WERI-Rb-1 (cell line): ENCODE measurements around the gene ITGAD.

Experiments used
- DNase-seq: peaks from one replicate; pipeline ENCODE4 v3.0.0-alpha.2; 2020
- H3K27ac ChIP-seq: fragments of 250-450 bp; sonication (Bioruptor Pico); 2 replicates; pipeline ENCODE4 v1.5.1; 2020; ENCODE audit warnings: mild to moderate bottlenecking, moderate library complexity
- H3K27me3 ChIP-seq: fragments of 250-450 bp; sonication (Bioruptor Pico); 2 replicates; pipeline ENCODE4 v1.5.1; 2021; ENCODE audit warnings: mild to moderate bottlenecking, low read depth, moderate library complexity; ENCODE audit not compliant: insufficient read depth, severe bottlenecking
- H3K36me3 ChIP-seq: fragments of 250-450 bp; sonication (Bioruptor Pico); 2 replicates; pipeline ENCODE4 v1.5.1; 2020; ENCODE audit warnings: mild to moderate bottlenecking, moderate library complexity
- H3K4me3 ChIP-seq: 2 replicates; pipeline ENCODE4 v1.5.1; 2011; ENCODE audit warnings: low read depth, mild to moderate bottlenecking, control low read depth, low read length
- H3K9me3 ChIP-seq: fragments of 250-450 bp; sonication (Bioruptor Pico); 2 replicates; pipeline ENCODE4 v1.5.1; 2021; ENCODE audit warnings: mild to moderate bottlenecking, moderate library complexity; ENCODE audit not compliant: severe bottlenecking
- CTCF ChIP-seq: IDR thresholded peaks from 2 replicates; pipeline ENCODE4 v1.5.1; 2011; ENCODE audit warnings: low read depth, mild to moderate bottlenecking, control low read depth, inconsistent platforms, low read length

Gene ITGAD

GRCh38 chr16:31356566-31357323 is 36.4 kb upstream of the ITGAD start:
- H3K36me3 ChIP-seq, result no peaks in the 10 kb centered on the region
- no peak overlapping the region for H3K27ac ChIP-seq
- no peak for DNase-seq
- no peak overlapping the region for H3K4me3 ChIP-seq
- H3K9me3 ChIP-seq, result peaks cover 2% of the 10 kb centered on the region
- no peak for TF ChIP-seq CTCF
- peaks cover 61% of the 10 kb centered on the region for H3K27me3 ChIP-seq

GRCh38 chr16:31357324-31358109 is 35.6 kb upstream of the ITGAD start:
- Histone ChIP-seq H3K36me3 (no peaks in the 10 kb centered on the region), H3K4me3 (no peak overlapping the region), H3K27me3 (peaks cover 55% of the 10 kb centered on the region), H3K27ac (no peak overlapping the region), H3K9me3 (peaks cover 2% of the 10 kb centered on the region)
- TF ChIP-seq CTCF, result no peak
- no peak for DNase-seq

GRCh38 chr16:31360251-31360650 is 32.9 kb upstream of the ITGAD start:
- H3K27ac ChIP-seq, result no peak overlapping the region
- H3K9me3 ChIP-seq, result peaks cover 2% of the 10 kb centered on the region
- no peaks in the 10 kb centered on the region for H3K36me3 ChIP-seq
- H3K27me3 ChIP-seq, result peaks cover 53% of the 10 kb centered on the region
- no peak for DNase-seq
- TF ChIP-seq CTCF, result no peak
- no peak overlapping the region for H3K4me3 ChIP-seq

GRCh38 chr16:31361201-31362110 is 31.7 kb upstream of the ITGAD start:
- no peak for DNase-seq
- Histone ChIP-seq H3K36me3 (no peaks in the 10 kb centered on the region), H3K9me3 (peaks cover 2% of the 10 kb centered on the region), H3K27me3 (peaks cover 45% of the 10 kb centered on the region), H3K27ac (no peak overlapping the region), H3K4me3 (no peak overlapping the region)
- TF ChIP-seq CTCF, result no peak

GRCh38 chr16:31362476-31363405 is 30.4 kb upstream of the ITGAD start:
- Histone ChIP-seq H3K4me3 (no peak overlapping the region), H3K36me3 (no peaks in the 10 kb centered on the region), H3K27ac (no peak overlapping the region), H3K9me3 (peaks cover 2% of the 10 kb centered on the region), H3K27me3 (peaks cover 43% of the 10 kb centered on the region)
- TF ChIP-seq CTCF, result no peak
- DNase-seq, result no peak
